ENCODE results near the gene LY9.
A peak's percentile ranks its signal among the peaks of the same experiment; 100 is the strongest.

LY9 gene, protein sequence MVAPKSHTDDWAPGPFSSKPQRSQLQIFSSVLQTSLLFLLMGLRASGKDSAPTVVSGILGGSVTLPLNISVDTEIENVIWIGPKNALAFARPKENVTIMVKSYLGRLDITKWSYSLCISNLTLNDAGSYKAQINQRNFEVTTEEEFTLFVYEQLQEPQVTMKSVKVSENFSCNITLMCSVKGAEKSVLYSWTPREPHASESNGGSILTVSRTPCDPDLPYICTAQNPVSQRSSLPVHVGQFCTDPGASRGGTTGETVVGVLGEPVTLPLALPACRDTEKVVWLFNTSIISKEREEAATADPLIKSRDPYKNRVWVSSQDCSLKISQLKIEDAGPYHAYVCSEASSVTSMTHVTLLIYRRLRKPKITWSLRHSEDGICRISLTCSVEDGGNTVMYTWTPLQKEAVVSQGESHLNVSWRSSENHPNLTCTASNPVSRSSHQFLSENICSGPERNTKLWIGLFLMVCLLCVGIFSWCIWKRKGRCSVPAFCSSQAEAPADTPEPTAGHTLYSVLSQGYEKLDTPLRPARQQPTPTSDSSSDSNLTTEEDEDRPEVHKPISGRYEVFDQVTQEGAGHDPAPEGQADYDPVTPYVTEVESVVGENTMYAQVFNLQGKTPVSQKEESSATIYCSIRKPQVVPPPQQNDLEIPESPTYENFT
- total RNA-seq: 5.6 to 29.1 (median 12.3) reads per million in 17 experiments

- peak; percentile 71 to 89 (median 80) for DNase-seq
These were observed at the start of gene LY9 for GRCh38 chr1:160795951-160796383. Gene LY9, plus strand, starts transcription at chr1:160796174. Its CDS starts 14 bp downstream, at chr1:160796188.

DNA sequence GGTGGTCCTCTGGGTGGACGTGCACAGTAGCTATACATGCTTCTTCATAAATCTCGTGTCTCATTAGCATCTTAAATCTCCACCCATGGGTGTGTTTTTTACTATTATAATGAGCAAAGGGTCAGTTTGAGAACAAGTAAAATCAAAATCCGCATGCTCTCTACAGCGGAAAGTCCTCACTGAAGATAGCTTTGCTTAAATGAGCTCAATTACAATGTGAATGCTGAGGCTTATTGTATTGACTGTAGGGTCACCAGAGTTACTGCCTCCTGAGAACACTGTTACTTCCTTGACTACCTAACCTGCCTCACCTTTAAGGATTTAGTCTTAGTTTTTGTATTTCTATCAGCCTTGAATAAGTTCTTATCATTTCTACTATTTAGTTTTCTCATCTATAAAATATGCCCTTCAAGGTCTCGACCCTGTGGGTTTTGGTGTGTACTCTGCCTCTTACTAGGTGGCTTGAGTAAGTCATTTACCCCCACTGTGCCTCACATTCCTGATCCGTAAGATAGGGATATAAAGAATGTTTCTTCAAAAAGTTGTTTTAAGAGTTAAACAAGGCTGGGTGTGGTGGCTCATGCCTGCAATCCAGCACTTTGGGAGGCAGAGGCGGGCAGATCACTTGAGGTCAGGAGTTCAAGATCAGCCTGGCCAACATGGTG is 49.0 kb upstream of the LY9 start:
- DNase-seq: no peak

DNA sequence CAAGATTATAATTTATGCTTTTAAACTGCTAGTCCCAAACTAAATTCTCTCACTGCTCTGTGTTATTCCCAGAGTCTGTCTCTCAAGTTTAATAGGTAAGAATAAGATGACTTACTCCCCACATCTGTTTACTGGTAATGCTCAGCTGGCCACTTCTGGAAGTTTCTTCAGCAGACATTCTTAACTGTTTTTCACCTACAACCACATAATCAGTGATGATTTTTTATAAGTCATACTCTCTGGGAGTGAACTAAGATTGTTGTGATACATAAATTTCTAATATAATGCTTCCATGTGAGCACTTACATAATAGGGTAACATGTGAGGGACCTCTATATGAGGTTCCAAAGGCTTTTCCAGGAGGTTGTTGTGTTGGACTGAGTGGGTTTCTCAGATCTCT is 48.3 kb upstream of the LY9 start:
- no peak for DNase-seq

DNA sequence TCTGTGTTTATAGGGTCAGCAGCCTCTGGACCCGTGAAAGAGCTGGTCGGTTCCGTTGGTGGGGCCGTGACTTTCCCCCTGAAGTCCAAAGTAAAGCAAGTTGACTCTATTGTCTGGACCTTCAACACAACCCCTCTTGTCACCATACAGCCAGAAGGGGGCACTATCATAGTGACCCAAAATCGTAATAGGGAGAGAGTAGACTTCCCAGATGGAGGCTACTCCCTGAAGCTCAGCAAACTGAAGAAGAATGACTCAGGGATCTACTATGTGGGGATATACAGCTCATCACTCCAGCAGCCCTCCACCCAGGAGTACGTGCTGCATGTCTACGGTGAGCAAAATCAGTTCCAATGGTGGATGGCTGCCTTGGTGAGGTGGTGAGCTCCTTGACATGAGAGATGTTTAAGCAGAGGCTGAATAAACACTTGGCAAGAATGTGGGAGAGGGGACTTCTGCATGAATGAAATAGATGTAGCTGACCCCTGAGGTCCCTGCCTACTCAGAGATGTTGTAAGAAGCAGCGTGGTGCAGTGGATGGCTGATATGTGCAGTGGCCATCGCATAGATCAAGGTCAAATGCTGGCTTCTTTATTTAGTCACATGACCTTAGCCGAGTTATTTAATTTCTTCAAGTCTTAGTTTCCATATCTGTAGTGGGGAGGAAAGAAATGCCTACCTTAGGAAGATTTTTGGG is 47.6 kb upstream of the LY9 start:
- DNase-seq: peak in 3 of 4 experiments; percentile 38 to 46 (median 38)

- peak; percentile 28 to 88 (median 70) for DNase-seq
These were observed 47.1 kb upstream of the LY9 start for GRCh38 chr1:160748878-160749269.

GRCh38 chr1:160750608-160751007 is 45.4 kb upstream of the LY9 start:
- no peak for DNase-seq

- no peak for DNase-seq
These were observed 43.6 kb upstream of the LY9 start for GRCh38 chr1:160752406-160752805.

DNA sequence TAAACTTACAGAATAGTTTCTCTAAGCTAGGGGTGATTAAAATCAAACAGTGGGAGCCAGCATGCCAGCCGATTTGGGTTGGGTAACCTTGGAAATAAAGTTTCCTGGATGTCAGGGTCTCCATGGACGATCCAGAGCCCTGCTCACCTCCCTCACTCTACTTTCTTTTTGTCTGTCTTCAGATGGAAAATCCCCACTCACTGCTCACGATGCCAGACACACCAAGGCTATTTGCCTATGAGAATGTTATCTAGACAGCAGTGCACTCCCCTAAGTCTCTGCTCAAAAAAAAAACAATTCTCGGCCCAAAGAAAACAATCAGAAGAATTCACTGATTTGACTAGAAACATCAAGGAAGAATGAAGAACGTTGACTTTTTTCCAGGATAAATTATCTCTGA is 43.0 kb upstream of the LY9 start:
- no peak for DNase-seq

DNA sequence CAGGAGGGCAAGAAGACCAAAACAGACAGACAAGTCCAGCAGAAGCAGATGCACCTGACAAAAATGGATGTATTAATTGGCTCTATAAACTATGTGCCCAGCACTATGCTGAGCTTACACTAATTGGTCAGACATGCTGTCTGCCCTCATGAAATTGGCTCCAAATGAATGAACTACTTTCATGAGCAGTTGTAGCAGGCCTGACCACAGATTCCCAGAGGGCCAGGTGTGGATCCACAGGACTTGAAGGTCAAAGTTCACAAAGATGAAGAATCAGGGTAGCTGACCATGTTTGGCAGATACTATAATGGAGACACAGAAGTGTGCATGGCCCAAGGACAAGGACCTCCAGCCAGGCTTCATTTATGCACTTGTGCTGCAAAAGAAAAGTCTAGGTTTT is 42.4 kb upstream of the LY9 start:
- no peak for DNase-seq

DNA sequence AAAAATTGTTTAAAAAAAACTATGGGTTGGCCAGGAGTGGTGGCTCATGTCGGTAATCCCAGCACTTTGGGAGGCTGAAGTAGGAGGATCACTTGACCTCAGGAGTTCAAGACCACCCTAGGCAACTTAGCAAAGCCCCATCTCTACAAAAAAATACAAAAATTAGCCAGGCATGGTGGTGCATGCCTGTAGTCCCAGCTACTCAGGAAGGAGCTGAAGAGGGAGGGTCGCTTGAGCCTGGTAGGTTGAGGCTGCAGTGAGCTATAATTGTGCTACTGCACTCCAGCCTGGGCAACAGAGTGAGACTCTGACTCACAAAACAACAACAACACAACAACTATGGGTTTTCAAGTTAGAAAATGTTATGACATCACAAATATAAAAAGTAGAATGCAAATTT is 40.5 kb upstream of the LY9 start:
- DNase-seq: no peak

GRCh38 chr1:160755911-160756848 is 39.8 kb upstream of the LY9 start:
- no peak for DNase-seq

DNA sequence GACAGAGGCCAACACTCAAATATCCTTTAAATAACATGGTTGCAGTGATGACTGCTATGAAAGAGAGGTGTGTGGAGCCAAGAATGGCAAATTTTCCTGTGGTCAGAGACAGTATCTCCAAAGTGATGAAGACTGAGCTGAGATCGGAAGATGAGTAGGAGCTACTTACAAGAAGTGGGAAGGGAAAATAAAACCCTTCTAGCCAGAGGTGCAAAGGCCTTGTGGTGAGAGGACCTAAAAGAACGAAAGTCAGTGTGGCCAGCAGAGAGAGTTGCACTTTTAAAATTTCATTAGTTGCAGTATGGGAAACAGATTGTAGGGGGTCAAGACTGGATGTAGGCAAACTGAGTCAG is 39.1 kb upstream of the LY9 start:
- no peak for DNase-seq

DNA sequence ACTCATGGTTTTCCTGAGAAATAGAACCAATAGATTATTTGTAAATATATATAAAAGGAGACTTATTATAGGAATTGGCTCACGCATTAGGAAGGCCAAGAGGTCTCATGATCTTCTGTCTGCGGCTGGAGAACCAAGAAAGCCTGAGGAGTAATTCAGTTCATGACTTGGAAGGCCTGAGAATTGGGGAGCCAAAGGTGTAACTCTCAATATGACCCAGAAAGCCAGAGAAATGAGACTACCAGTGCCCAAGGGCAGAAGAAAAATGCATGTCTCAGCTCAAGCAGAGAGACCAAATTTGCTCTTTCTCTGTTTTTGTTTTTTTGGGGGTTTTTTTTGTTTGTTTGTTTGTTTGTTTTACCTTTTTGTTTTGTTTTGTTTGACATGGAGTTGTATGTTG is 37.5 kb upstream of the LY9 start:
- no peak for DNase-seq

- DNase-seq: no peak
These were observed 36.2 kb upstream of the LY9 start for GRCh38 chr1:160759740-160760139.

DNA sequence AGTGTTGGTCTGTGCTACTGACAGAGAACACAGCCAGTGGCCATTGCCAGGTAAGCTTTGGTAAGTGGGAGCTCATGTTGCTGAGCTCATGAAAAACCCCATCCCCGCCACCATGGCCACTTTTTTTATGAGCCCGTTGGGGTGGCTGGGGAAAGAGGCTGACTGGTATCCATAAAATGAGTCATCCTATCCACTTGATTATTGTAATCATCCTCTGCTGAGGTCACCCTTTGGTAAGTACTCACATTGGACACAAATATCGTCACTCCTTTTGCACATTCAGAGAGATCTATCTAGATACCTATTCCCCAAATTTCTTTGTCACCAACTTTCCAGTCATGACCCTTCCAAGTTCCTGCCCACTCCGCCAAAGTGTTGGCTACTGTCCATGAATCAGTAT is 34.9 kb upstream of the LY9 start:
- DNase-seq: no peak

DNA sequence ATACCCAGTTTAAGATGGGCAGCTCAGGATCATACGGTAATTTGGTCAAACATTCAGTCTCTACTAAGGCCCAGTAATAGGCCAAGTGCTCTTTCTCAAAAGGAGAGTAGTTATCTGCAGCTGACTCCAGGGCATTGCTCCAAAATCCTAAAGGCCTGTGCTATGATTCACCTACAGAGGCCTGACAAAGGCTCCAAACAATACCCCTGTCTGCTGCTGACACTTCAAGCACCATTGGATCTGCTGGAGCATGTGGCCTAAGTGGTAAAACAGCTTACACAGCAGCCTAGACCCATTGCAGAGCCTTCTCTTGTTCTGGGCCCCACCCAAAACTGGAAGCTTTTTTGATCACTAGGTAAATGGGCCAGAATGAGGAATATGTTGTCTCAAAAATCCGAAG is 34.1 kb upstream of the LY9 start:
- no peak for DNase-seq

DNA sequence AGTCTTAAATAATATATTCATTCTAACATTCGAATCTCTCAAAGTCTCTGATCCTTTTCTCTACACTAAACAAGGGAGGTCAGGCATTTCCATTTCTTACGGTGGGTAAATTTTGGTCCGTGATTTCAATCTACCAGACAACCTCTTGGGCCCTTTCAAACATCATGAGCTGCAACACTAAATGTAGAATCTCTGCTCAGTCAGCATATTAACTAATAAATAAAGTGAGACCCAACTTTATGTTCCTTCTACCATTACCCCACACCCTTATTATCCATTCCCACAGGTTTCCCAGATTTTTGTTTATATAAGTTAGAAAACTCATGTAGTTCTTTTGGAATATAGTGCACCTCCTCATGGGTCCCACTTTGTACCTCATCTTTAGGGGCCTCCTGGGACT is 32.0 kb upstream of the LY9 start:
- no peak for DNase-seq

- peak in 3 of 4 experiments; percentile 50 to 52 (median 51) for DNase-seq
These were observed 28.3 kb upstream of the LY9 start for GRCh38 chr1:160767395-160768294.

DNA sequence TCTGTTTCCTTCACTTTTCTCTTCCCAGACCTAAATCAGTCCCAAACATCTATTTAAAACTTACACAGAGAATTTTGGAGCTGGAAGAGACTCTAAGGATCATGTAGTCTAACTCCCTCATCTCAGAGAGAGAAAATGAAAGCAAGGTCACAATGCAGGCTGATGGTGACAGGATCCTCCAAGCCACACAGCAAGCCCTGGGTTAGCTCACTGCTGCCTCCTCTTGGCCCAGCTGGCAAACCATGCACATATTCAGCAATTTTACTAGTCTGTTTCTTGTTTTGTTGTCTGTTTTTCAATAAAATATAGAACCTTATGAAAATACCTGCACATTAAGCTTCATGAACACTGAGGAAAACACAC is 27.7 kb upstream of the LY9 start:
- DNase-seq: peak; percentile 80 to 91 (median 86)

GRCh38 chr1:160772331-160772730 is 23.6 kb upstream of the LY9 start:
- no peak for DNase-seq

GRCh38 chr1:160773093-160773492 is 22.9 kb upstream of the LY9 start:
- no peak for DNase-seq

Data from suppressor macrophage (primary cell).